HG02970 (cell line): Measurements from ENCODE around the gene PNMT.

Experiments used
- ATAC-seq: cut with Tn5 transposase; IDR thresholded peaks from one replicate; pipeline ENCODE4 v1.9.1; 2021; ENCODE audit warnings: mild to moderate bottlenecking, moderate library complexity, moderate number of reproducible peaks; ENCODE audit not compliant: unreplicated experiment, low FRiP score

PNMT gene

GRCh38 chr17:39652587-39653315 is 15.5 kb upstream of the PNMT start:
- ATAC-seq, result no peak

GRCh38 chr17:39653316-39653661 is 15.0 kb upstream of the PNMT start:
- ATAC-seq, result no peak

DNA sequence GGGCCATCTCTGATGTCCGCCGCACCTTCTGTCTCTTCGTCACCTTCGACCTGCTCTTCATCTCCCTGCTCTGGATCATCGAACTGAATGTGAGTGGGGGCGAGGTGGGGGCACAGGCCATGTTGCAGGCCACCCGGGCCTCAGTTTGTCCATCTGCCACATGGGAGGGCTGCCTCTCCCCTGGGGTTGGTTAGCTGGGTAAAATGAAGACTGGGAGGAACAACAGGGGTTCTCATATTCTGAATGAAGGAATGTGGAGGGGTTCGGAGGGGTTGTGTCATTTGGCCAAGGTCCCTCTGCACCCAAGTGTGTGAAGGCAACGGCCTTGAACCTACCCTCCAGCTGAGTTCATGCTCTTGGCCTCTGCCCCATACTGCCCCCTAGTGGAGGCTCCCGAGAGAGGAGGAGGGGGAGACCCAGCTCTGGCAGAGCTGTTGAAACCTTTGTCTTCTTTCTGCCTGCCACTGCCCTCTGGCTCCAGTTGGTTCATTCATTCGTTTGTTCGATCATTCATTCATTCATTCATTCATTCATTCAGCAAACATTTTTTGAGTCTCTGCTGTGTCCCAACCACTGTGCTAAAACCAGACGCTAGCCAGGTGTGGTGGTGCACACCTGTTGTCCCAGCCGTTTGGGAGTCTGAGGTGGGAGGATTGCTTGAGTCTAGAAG is 14.5 kb upstream of the PNMT start:
- ATAC-seq, result no peak

- no peak for ATAC-seq
Observed at GRCh38 chr17:39655105-39655504, 13.1 kb upstream of the PNMT start.

GRCh38 chr17:39658346-39658745 is 9.9 kb upstream of the PNMT start:
- ATAC-seq, result no peak

- no peak for ATAC-seq
Observed at GRCh38 chr17:39658760-39659159, 9.5 kb upstream of the PNMT start.

GRCh38 chr17:39659279-39660010 is 8.8 kb upstream of the PNMT start:
- no peak for ATAC-seq

DNA sequence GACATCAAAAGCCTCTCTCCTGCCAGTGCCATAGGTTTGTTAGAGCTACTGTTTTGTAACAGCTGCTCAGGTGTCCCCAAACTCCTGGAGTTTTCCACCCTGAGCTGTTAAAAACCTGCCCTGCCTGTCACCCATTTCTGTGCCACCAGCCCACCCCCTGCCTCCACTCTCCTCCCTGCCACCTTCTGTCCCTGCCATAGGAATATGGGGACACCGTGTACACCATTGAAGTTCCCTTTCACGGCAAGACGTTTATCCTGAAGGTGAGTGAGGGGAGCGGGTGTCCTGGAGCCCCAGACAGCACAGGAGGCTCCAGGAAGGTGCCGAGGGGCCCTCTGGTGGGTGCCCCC is 8.3 kb upstream of the PNMT start:
- no peak for ATAC-seq

DNA sequence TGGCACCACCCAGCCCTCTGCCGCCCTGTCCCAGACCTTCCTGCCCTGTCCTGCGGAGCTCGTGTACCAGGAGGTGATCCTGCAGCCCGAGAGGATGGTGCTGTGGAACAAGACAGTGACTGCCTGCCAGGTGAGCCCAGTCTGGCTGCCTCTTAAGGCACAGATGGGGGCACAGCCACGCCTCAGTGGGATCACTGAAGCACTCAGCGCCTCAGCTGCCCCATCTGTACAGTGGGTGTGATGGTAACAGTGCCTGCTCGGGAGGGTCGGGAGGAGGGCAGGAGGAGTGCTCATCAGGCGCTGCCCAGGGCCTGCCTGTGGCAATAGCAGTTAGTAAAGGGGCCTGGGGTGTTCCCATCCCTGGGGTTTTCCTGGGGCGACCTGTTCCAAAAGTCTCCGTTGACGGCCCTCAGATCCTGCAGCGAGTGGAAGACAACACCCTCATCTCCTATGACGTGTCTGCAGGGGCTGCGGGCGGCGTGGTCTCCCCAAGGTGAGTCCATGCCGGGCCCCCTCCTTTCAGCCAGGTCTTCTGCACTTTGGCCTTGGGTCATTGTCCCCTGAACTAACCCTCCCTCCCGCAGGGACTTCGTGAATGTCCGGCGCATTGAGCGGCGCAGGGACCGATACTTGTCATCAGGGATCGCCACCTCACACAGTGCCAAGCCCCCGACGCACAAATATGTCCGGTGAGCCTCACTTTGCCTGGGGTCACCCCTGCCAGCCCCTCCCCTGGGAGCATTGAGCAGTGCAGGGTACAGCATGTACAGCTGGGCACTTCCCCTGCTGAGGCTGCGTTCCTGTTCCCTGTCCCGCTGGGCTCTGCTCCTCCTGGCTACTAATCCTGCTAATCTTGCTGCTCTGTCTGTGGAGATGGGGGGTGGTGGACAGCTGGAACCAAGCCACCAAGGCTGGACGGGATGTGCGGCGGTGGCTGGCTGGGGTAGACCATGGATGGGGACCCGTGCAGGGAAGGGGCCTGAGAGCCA is 7.6 kb upstream of the PNMT start:
- ATAC-seq, result no peak

GRCh38 chr17:39661744-39662541 is 6.3 kb upstream of the PNMT start:
- ATAC-seq, result no peak

- ATAC-seq, result no peak
Observed at GRCh38 chr17:39662551-39663339, 5.5 kb upstream of the PNMT start.

DNA sequence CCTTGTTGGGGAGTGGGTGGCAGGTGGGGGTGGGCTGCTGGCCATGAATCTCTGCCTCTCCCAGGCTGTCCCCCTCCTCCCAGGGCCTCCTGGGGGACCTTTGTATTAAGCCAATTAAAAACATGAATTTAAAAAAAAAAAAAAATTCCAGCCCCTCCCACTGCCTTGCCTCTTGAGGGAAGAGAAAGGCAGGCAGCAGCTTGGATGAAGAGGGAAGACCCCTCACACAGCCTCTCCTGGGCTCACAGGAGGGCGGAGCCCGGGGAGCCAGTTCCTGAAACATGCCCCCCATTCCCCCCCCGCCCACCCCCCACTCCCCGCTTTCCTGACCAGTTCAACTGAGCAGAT is 4.9 kb upstream of the PNMT start:
- ATAC-seq, result no peak

- no peak for ATAC-seq
Observed at GRCh38 chr17:39663688-39664580, 4.3 kb upstream of the PNMT start.

GRCh38 chr17:39664581-39665561 is 3.4 kb upstream of the PNMT start, which contains the start of gene TCAP:
TCAP (plus strand) TSS chr17:39665349; CDS start chr17:39665360, 11 bp downstream.
- ATAC-seq, result no peak

DNA sequence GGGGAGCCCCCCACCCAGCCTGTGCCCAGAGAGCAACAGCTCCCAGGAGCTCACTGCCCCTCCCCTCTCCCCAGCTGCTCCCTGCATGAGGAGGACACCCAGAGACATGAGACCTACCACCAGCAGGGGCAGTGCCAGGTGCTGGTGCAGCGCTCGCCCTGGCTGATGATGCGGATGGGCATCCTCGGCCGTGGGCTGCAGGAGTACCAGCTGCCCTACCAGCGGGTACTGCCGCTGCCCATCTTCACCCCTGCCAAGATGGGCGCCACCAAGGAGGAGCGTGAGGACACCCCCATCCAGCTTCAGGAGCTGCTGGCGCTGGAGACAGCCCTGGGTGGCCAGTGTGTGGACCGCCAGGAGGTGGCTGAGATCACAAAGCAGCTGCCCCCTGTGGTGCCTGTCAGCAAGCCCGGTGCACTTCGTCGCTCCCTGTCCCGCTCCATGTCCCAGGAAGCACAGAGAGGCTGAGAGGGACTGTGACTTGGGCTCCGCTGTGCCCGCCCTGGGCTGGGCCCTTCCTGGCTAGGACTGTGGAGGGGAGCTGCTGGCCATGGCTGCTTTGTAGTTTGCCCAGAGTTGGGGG is 2.5 kb upstream of the PNMT start:
- no peak for ATAC-seq

DNA sequence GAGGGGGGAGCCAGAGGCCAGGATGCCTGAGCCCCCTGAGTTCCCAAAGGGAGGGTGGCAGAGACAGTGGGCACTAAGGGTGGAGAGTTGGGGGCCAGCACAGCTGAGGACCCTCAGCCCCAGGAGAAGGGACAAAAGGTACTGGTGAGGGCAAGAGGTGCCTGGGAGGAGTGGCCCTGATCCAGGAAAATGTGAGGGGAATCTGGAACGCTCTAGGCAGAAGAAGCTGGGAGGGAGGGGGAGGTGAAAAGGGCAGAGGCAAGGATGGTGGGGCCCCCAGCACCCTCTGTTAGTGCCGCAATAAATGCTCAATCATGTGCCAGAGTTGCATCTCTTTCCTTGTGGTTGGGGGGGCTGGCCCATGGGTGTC is 2.0 kb upstream of the PNMT start:
- no peak for ATAC-seq
